HepG2 (cell line): ENCODE measurements around the gene CCDC82. TPM values are rescaled to one million over a fixed set of nuclear protein-coding genes. Genes with fewer than 3 reads are reported as not detected.

Experiments used
- CCDC6 ChIP-seq: sonication (generic); formaldehyde crosslinking; IDR thresholded peaks from 2 replicates; pipeline ENCODE4 v1.8.1; 2022; ENCODE audit warnings: mild to moderate bottlenecking, missing genetic modification reagents, moderate library complexity
- FOXA3 ChIP-seq: IDR thresholded peaks from 2 replicates; pipeline ENCODE4 v1.6.1; 2016; ENCODE audit warnings: missing genetic modification reagents, missing compliant biosample characterization
- HNRNPLL ChIP-seq: fragments of 200-400 bp; formaldehyde crosslinking; IDR thresholded peaks from 2 replicates; pipeline ENCODE4 v1.6.1; 2017; ENCODE audit warnings: mild to moderate bottlenecking, low read depth, low read length; ENCODE audit not compliant: poor library complexity, severe bottlenecking
- KDM4B ChIP-seq: sonication (generic); formaldehyde crosslinking; IDR thresholded peaks from 2 replicates; pipeline ENCODE4 v1.4.0; 2020; ENCODE audit warnings: missing genetic modification reagents
- KLF9 ChIP-seq: IDR thresholded peaks from 2 replicates; pipeline ENCODE4 v1.6.1; 2016; ENCODE audit warnings: low read depth
- NCOA1 ChIP-seq: sonication (generic); formaldehyde crosslinking; IDR thresholded peaks from 2 replicates; pipeline ENCODE4 v1.9.0; 2021; ENCODE audit warnings: missing genetic modification reagents
- NCOA2 ChIP-seq: sonication (generic); formaldehyde crosslinking; IDR thresholded peaks from 2 replicates; pipeline ENCODE4 v1.8.0; 2022; ENCODE audit warnings: inconsistent platforms
- NFKBIZ ChIP-seq: IDR thresholded peaks from 2 replicates; pipeline ENCODE4 v1.6.1; 2018; ENCODE audit warnings: missing genetic modification reagents, missing compliant biosample characterization
- NR1H2 ChIP-seq: sonication (generic); formaldehyde crosslinking; IDR thresholded peaks from 2 replicates; pipeline ENCODE4 v1.8.1; 2022; ENCODE audit warnings: low read depth, missing genetic modification reagents, borderline replicate concordance
- POLR2G ChIP-seq: fragments of 200-400 bp; formaldehyde crosslinking; IDR thresholded peaks from 2 replicates; pipeline ENCODE4 v1.6.1; 2018; ENCODE audit warnings: mild to moderate bottlenecking, low read depth, low read length, moderate library complexity
- RAD51 ChIP-seq: fragments of 450-650 bp; IDR thresholded peaks from 2 replicates; pipeline ENCODE4 v1.6.1; 2016; ENCODE audit warnings: borderline replicate concordance
- RFXANK ChIP-seq: IDR thresholded peaks from 2 replicates; pipeline ENCODE4 v1.6.1; 2016
- TARDBP ChIP-seq: sonication (generic); formaldehyde crosslinking; IDR thresholded peaks from 2 replicates; pipeline ENCODE4 v1.8.0; 2022; ENCODE audit warnings: mild to moderate bottlenecking, missing genetic modification reagents
- ZNF446 ChIP-seq: sonication (generic); formaldehyde crosslinking; IDR thresholded peaks from 2 replicates; pipeline ENCODE4 v1.5.0; 2020; ENCODE audit warnings: mild to moderate bottlenecking, missing genetic modification reagents
- ZNF670 ChIP-seq: sonication (generic); formaldehyde crosslinking; IDR thresholded peaks from 2 replicates; pipeline ENCODE4 v1.8.0; 2022; ENCODE audit warnings: mild to moderate bottlenecking, missing genetic modification reagents, borderline replicate concordance
- ZSCAN12 ChIP-seq: sonication (generic); formaldehyde crosslinking; IDR thresholded peaks from 2 replicates; pipeline ENCODE4 v1.9.0; 2021; ENCODE audit warnings: mild to moderate bottlenecking, missing genetic modification reagents
- polyA plus RNA-seq, 8 experiments: library from polyadenylated mRNA; depleted of rRNA in 3 of 8; stranded (reverse) in 7 of 8; unstranded in 1 of 8; fragments of >200 nt; fragmentation: Illumina TruSeq in 4 of 8; extraction: Trizol in 4 of 8; gene quantifications; 2 replicates each; pipeline versions ENCODE4 v1.2.1 to v1.2.3, GENCODE V29; 2011 to 2016; ENCODE audit warnings: low read depth in 4 of 8, missing spikeins in 1 of 8, mixed read lengths in 1 of 8; ENCODE audit not compliant: insufficient read depth in 1 of 8
- total RNA-seq, 5 experiments: library from RNA; depleted of rRNA; stranded (reverse); fragments of >200 nt; fragmentation: Illumina TruSeq; extraction: Trizol; gene quantifications; 2 replicates each; pipeline ENCODE4 v1.2.3, GENCODE V29; 2016; ENCODE audit warnings: low read depth in 1 of 5
- TF ChIP-seq, protein P1 (sequence below): sonication (generic); formaldehyde crosslinking; IDR thresholded peaks from 2 replicates; pipeline ENCODE4 v1.8.1; 2023; ENCODE audit warnings: missing genetic modification reagents, mild to moderate bottlenecking, borderline replicate concordance
- TF ChIP-seq, protein P2 (sequence below): sonication (generic); formaldehyde crosslinking; IDR thresholded peaks from 2 replicates; pipeline ENCODE4 v1.4.0; 2020; ENCODE audit warnings: missing genetic modification reagents
- TF ChIP-seq, protein P3 (sequence below): sonication (generic); formaldehyde crosslinking; IDR thresholded peaks from 2 replicates; pipeline ENCODE4 v1.4.0; 2020; ENCODE audit warnings: low read depth, missing genetic modification reagents
- TF ChIP-seq, protein P4 (sequence below): sonication (generic); formaldehyde crosslinking; IDR thresholded peaks from 2 replicates; pipeline ENCODE4 v1.8.1; 2022; ENCODE audit warnings: mild to moderate bottlenecking, missing genetic modification reagents
- TF ChIP-seq, protein P5 (sequence below): IDR thresholded peaks from 2 replicates; pipeline ENCODE4 v1.6.1; 2012; ENCODE audit warnings: inconsistent platforms
- TF ChIP-seq, protein P6 (sequence below): sonication (generic); formaldehyde crosslinking; IDR thresholded peaks from 2 replicates; pipeline ENCODE4 v1.4.0; 2020; ENCODE audit warnings: missing genetic modification reagents

CCDC82 gene
- total and polyA plus RNA-seq, 2 of the 13 experiments (the other 11 are each of a cell fraction or from before 2014, with no cell fraction given) = 19.7 to 25.7 TPM

DNA sequence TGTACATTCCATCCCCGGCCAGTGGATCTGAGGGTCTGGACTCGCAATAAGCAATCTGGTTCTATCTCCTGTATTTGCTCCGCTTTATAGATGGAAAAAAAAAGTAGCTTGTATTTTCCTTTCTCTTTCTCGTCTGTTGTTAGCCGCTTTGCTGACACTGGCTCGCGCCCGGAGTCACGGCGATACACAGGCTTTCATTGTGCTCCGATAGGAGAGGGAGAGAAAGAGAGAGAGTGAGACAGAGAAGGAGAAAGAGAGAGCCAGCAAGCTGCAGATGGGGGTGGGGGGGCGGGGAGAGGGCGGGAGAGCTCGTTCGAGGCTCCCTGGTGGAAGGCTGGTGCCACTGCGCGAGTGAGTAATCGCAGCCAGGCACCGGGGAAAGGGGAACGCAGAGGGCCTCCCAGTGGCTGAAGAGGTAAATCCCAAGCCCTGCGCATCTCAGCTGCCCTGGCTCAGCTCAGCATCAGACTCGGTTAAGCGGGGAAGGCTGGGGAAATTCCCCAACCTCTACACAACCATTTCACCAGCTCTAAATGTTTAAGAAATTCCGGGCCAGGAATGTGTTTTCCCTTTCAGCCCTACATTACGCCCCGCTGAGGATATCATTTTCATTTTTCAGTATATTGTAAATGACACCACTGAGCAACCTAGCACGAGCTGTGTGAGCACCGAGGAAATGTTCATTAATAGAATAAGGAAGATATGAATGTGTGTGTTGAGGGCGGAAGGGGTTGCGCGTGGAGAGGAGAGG, 46.6 kb downstream of the CCDC82 start, which contains the start of gene MAML2 (continued):
- no peak for TF ChIP-seq KLF9 (CRISPR knock-in tag)
- peak; percentile 21; the same call in 1 of the 2 replicates for TF ChIP-seq FOXA3 (CRISPR knock-in tag)
- TF ChIP-seq, protein P1, sequence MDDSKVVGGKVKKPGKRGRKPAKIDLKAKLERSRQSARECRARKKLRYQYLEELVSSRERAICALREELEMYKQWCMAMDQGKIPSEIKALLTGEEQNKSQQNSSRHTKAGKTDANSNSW (CRISPR knock-in tag) = no peak
- TF ChIP-seq POLR2G = peak; percentile 55; the same call in 1 of the 2 replicates
- no peak for TF ChIP-seq TARDBP (CRISPR knock-in tag)
- TF ChIP-seq, protein P2, sequence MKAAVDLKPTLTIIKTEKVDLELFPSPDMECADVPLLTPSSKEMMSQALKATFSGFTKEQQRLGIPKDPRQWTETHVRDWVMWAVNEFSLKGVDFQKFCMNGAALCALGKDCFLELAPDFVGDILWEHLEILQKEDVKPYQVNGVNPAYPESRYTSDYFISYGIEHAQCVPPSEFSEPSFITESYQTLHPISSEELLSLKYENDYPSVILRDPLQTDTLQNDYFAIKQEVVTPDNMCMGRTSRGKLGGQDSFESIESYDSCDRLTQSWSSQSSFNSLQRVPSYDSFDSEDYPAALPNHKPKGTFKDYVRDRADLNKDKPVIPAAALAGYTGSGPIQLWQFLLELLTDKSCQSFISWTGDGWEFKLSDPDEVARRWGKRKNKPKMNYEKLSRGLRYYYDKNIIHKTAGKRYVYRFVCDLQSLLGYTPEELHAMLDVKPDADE (CRISPR knock-in tag) = no peak
- TF ChIP-seq HNRNPLL = peak; percentile 26
- TF ChIP-seq, protein P3, sequence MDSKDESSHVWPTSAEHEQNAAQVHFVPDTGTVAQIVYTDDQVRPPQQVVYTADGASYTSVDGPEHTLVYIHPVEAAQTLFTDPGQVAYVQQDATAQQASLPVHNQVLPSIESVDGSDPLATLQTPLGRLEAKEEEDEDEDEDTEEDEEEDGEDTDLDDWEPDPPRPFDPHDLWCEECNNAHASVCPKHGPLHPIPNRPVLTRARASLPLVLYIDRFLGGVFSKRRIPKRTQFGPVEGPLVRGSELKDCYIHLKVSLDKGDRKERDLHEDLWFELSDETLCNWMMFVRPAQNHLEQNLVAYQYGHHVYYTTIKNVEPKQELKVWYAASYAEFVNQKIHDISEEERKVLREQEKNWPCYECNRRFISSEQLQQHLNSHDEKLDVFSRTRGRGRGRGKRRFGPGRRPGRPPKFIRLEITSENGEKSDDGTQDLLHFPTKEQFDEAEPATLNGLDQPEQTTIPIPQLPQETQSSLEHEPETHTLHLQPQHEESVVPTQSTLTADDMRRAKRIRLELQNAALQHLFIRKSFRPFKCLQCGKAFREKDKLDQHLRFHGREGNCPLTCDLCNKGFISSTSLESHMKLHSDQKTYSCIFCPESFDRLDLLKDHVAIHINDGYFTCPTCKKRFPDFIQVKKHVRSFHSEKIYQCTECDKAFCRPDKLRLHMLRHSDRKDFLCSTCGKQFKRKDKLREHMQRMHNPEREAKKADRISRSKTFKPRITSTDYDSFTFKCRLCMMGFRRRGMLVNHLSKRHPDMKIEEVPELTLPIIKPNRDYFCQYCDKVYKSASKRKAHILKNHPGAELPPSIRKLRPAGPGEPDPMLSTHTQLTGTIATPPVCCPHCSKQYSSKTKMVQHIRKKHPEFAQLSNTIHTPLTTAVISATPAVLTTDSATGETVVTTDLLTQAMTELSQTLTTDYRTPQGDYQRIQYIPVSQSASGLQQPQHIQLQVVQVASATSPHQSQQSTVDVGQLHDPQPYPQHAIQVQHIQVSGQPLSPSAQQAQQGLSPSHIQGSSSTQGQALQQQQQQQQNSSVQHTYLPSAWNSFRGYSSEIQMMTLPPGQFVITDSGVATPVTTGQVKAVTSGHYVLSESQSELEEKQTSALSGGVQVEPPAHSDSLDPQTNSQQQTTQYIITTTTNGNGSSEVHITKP (CRISPR knock-in tag) = 0 out of 2 replicates have a peak, but pooled peaks have one; percentile 11
- 0 out of 2 replicates have a peak, but pooled peaks have one; percentile 28 for TF ChIP-seq NCOA2 (CRISPR knock-in tag)
- no peak for TF ChIP-seq CCDC6 (CRISPR knock-in tag)
- TF ChIP-seq, protein P4, sequence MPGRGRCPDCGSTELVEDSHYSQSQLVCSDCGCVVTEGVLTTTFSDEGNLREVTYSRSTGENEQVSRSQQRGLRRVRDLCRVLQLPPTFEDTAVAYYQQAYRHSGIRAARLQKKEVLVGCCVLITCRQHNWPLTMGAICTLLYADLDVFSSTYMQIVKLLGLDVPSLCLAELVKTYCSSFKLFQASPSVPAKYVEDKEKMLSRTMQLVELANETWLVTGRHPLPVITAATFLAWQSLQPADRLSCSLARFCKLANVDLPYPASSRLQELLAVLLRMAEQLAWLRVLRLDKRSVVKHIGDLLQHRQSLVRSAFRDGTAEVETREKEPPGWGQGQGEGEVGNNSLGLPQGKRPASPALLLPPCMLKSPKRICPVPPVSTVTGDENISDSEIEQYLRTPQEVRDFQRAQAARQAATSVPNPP (CRISPR knock-in tag) = no peak
- TF ChIP-seq RAD51 = no peak
- TF ChIP-seq NFKBIZ = no peak
- TF ChIP-seq ZSCAN12 = no peak
- no peak for TF ChIP-seq ZNF670 (CRISPR knock-in tag)
- TF ChIP-seq NR1H2 = no peak
- TF ChIP-seq, protein P5, sequence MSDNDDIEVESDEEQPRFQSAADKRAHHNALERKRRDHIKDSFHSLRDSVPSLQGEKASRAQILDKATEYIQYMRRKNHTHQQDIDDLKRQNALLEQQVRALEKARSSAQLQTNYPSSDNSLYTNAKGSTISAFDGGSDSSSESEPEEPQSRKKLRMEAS = no peak
- TF ChIP-seq, protein P6, sequence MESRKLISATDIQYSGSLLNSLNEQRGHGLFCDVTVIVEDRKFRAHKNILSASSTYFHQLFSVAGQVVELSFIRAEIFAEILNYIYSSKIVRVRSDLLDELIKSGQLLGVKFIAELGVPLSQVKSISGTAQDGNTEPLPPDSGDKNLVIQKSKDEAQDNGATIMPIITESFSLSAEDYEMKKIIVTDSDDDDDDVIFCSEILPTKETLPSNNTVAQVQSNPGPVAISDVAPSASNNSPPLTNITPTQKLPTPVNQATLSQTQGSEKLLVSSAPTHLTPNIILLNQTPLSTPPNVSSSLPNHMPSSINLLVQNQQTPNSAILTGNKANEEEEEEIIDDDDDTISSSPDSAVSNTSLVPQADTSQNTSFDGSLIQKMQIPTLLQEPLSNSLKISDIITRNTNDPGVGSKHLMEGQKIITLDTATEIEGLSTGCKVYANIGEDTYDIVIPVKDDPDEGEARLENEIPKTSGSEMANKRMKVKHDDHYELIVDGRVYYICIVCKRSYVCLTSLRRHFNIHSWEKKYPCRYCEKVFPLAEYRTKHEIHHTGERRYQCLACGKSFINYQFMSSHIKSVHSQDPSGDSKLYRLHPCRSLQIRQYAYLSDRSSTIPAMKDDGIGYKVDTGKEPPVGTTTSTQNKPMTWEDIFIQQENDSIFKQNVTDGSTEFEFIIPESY (CRISPR knock-in tag) = no peak
- TF ChIP-seq RFXANK (CRISPR knock-in tag) = no peak
- TF ChIP-seq NCOA1 = no peak
- no peak for TF ChIP-seq KDM4B (CRISPR knock-in tag)
- no peak for TF ChIP-seq ZNF446 (CRISPR knock-in tag)
